Panc1 (cell line): Measurements from ENCODE around the gene ADAD2. TPM values are rescaled to one million over a fixed set of nuclear protein-coding genes. Genes with fewer than 3 reads are reported as not detected.

Source experiments
- ATAC-seq: fragments of 200-7000 bp; cut with Tn5 transposase; 2 replicates; pipeline ENCODE4 v1.9.1; 2020; ENCODE audit warnings: mild to moderate bottlenecking, moderate library complexity
- BruUV-seq: library from RNA; stranded (reverse); fragments of 400-500 nt; replicated peaks from 2 replicates; lab custom pipeline; 2021; lab: Mats Ljungman, UMichigan
- CTCF ChIA-PET: fragments of 300-600 bp; sonication (Branson Sonifier 250); formaldehyde crosslinking; loops from one replicate; lab custom pipeline; 2022; ENCODE audit warnings: antibody characterized with exemption; lab: Charles Lee
- POLR2A ChIA-PET: fragments of 300-600 bp; sonication (Branson Sonifier 250); formaldehyde crosslinking; loops from one replicate; lab custom pipeline; 2022; ENCODE audit warnings: antibody characterized with exemption; lab: Charles Lee
- DNase-seq: peaks from one replicate; pipeline ENCODE4 v3.0.0-alpha.2; 2010; ENCODE audit warnings: low read depth, low spot score
- H3K27ac ChIP-seq: 2 replicates; pipeline ENCODE4 v1.5.1; 2011; ENCODE audit warnings: mild to moderate bottlenecking, low read length, inconsistent platforms
- H3K27me3 ChIP-seq: fragments of 200-500 bp; sonication (Bioruptor generic); 2 replicates; pipeline ENCODE4 v1.6.0; 2014; ENCODE audit warnings: low read length, inconsistent platforms; ENCODE audit not compliant: control insufficient read depth, insufficient read depth
- H3K36me3 ChIP-seq: fragments of 200-500 bp; sonication (Bioruptor generic); 2 replicates; pipeline ENCODE4 v1.5.1; 2014; ENCODE audit warnings: inconsistent platforms, mild to moderate bottlenecking, low read length, moderate library complexity; ENCODE audit not compliant: control insufficient read depth, insufficient read depth
- H3K4me1 ChIP-seq: 2 replicates; pipeline ENCODE4 v1.5.1; 2011; ENCODE audit warnings: inconsistent platforms, mild to moderate bottlenecking, low read length, moderate library complexity; ENCODE audit not compliant: control insufficient read depth, insufficient read depth
- H3K4me3 ChIP-seq, 2 experiments: 2 replicates each; pipeline ENCODE4 v1.5.1; 2011 to 2012; ENCODE audit warnings: low read depth in 2 of 2, low read length in 2 of 2, mild to moderate bottlenecking in 2 of 2, inconsistent platforms in 1 of 2, moderate library complexity in 1 of 2
- H3K9me3 ChIP-seq: fragments of 200-500 bp; sonication (Bioruptor generic); 2 replicates; pipeline ENCODE4 v1.5.1; 2014; ENCODE audit warnings: low read depth, mild to moderate bottlenecking, inconsistent platforms, low read length, moderate library complexity; ENCODE audit not compliant: control insufficient read depth, insufficient read depth
- CTCF ChIP-seq: fragments of 450-650 bp; IDR thresholded peaks from 2 replicates; pipeline ENCODE4 v1.5.1; 2017; ENCODE audit warnings: mild to moderate bottlenecking
- POLR2AphosphoS5 ChIP-seq: IDR thresholded peaks from 2 replicates; pipeline ENCODE4 v1.6.1; 2012; ENCODE audit warnings: mild to moderate bottlenecking, low read depth, low read length, moderate library complexity
- REST ChIP-seq, 2 experiments: IDR thresholded peaks; 2 replicates each; pipeline ENCODE4 v1.6.1; 2011 to 2012; ENCODE audit warnings: low read depth in 2 of 2, control low read depth in 1 of 2, low read length in 1 of 2, mild to moderate bottlenecking in 1 of 2, moderate library complexity in 1 of 2; ENCODE audit not compliant: insufficient read depth in 1 of 2
- SIN3A ChIP-seq: IDR thresholded peaks from 2 replicates; pipeline ENCODE4 v1.6.1; 2012; ENCODE audit warnings: low read depth, mild to moderate bottlenecking, low read length, moderate library complexity, borderline replicate concordance; ENCODE audit not compliant: insufficient read depth
- TCF7L2 ChIP-seq: IDR thresholded peaks from 2 replicates; pipeline ENCODE4 v1.6.1; 2011; ENCODE audit warnings: mild to moderate bottlenecking, low read depth, low read length, inconsistent platforms
- in situ Hi-C: cut with HindIII; loops from 2 replicates; pipeline ENCODE4 v1.10.0; 2016; ENCODE audit warnings: low sequenced_read_pairs, low pct_unique_long_range_greater_than_20kb
- intact Hi-C: fragments of 100-400 bp; cut with micrococcal nuclease; formaldehyde crosslinking; loops from one replicate; pipeline ENCODE4 v1.10.0; 2022; ENCODE audit not compliant: unreplicated experiment
- total RNA-seq: library from RNA; stranded (reverse); gene quantifications from one replicate; pipeline ENCODE4 v1.2.1, GENCODE V29; 2021; ENCODE audit not compliant: unreplicated experiment

The ADAD2 gene
- total RNA-seq, 1 experiment from 2014 or later = not detected

GRCh38 chr16:84229471-84229870, 38.5 kb downstream of the ADAD2 start:
- in situ Hi-C loops = no loop called here

GRCh38 chr16:84232060-84232459, 41.1 kb downstream of the ADAD2 start:
- no peaks in the 10 kb centered on the region for H3K27me3 ChIP-seq
- no peak overlapping the region for H3K4me3 ChIP-seq
- H3K36me3 ChIP-seq = no peaks in the 10 kb centered on the region
- POLR2A ChIA-PET = no interaction called here
- DNase-seq (no peak), ATAC-seq (no peak)
- intact Hi-C loops = no loop called here
- no peak for TF ChIP-seq POLR2AphosphoS5
- no peak for TF ChIP-seq REST (IDR thresholded peaks at IDR 0.05; ENCODE audit: insufficient read depth in 1 of 2, low read depth in 2 of 2, low read length in 1 of 2)
- TF ChIP-seq CTCF = no peak
- no peak for TF ChIP-seq SIN3A
- TF ChIP-seq TCF7L2 = no peak
- H3K27ac ChIP-seq = no peak overlapping the region
- CTCF ChIA-PET = no interaction called here
- no peaks in the 10 kb centered on the region for H3K9me3 ChIP-seq
- in situ Hi-C loops = no loop called here
- H3K4me1 ChIP-seq = peaks cover 16% of the 10 kb centered on the region
- no TSS peak for BruUV-seq

More at GRCh38 chr16:84229471-84229870, 38.5 kb downstream of the ADAD2 start:
- intact Hi-C loops = no loop called here
- H3K4me1 ChIP-seq = peaks cover 23% of the 10 kb centered on the region
- H3K27ac ChIP-seq = peak overlapping the region; percentile 70
- no peak for TF ChIP-seq SIN3A
- no peak for TF ChIP-seq POLR2AphosphoS5
- TF ChIP-seq REST (IDR thresholded peaks at IDR 0.05; ENCODE audit: insufficient read depth in 1 of 2, low read depth in 2 of 2, low read length in 1 of 2) = no peak
- no peak for TF ChIP-seq CTCF
- no peak for TF ChIP-seq TCF7L2
- no peaks in the 10 kb centered on the region for H3K9me3 ChIP-seq
- H3K4me3 ChIP-seq = no peak overlapping the region
- ChIA-PET POLR2A (no interaction called here), CTCF (no interaction called here)
- DNase-seq = no peak
- H3K36me3 ChIP-seq = no peaks in the 10 kb centered on the region
- H3K27me3 ChIP-seq = no peaks in the 10 kb centered on the region
- no TSS peak for BruUV-seq
- ATAC-seq = no peak
